ENCODE measurements around the gene TSHR.
A peak's percentile ranks its signal among the peaks of the same experiment; 100 is the strongest.

The TSHR gene

GRCh38 chr14:80933282-80933681 lies 22.1 kb upstream of the TSHR start:
- H3K27ac ChIP-seq (ENCODE audit: low read depth, low read length), result no peak overlapping the region

DNA sequence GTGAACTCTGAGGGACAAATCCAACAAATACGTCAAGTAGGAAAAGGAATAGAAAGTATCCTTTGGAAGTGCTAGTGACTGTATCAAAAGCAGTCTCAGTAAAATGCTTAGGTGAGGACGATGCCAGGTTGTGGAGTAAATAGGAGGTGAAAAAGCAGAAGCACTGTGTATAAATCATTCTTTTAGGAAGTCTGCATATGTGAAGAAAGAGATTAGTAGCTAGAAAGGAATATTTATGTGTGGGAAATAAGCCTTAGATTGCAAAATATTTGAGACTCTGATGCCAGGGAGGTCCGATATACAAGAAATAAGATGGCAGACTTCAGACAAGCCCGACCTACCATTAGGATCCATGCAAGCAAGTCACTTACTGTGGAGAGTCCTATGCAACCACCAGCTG lies 21.7 kb upstream of the TSHR start:
- H4K5ac ChIP-seq (ENCODE audit: low read length), result no peak overlapping the region
- no peak overlapping the region for H3K56ac ChIP-seq (ENCODE audit: low read length)
- H2AK5ac ChIP-seq (ENCODE audit: low read length), result no peak overlapping the region
- H2BK5ac ChIP-seq (ENCODE audit: low read length), result no peak overlapping the region
- no peak for DNase-seq
- H3K4ac ChIP-seq (ENCODE audit: low read depth, low read length), result no peak overlapping the region
- no peak overlapping the region for H3K4me3 ChIP-seq (ENCODE audit: low read length)
- H3K9ac ChIP-seq (ENCODE audit: low read length), result no peak overlapping the region
- no peak overlapping the region for H3K27ac ChIP-seq (ENCODE audit: low read depth, low read length)
- peaks cover 8% of the 10 kb centered on the region for H3K79me1 ChIP-seq (ENCODE audit: low read length)
- no peak overlapping the region for H3K18ac ChIP-seq (ENCODE audit: low read length)
- H3K27me3 ChIP-seq (ENCODE audit: insufficient read depth, low read length, poor library complexity), result no peaks in the 10 kb centered on the region
- WGBS (ENCODE audit: extremely low coverage, insufficient coverage, low lambda C conversion rate), result no CpG with 5 or more reads among the region's 4 CpGs
- H3K4me1 ChIP-seq (ENCODE audit: control insufficient read depth, low read depth, low read length), result no peaks in the 10 kb centered on the region
- no peak overlapping the region for H2BK120ac ChIP-seq (ENCODE audit: low read depth, low read length)
- no peak overlapping the region for H2BK15ac ChIP-seq (replicated peaks; ENCODE audit: low read depth)
- no peaks in the 10 kb centered on the region for H3K79me2 ChIP-seq (ENCODE audit: control insufficient read depth, insufficient read depth, low read length)
- no peak overlapping the region for H3K4me2 ChIP-seq (ENCODE audit: low read length)
- H3K36me3 ChIP-seq (ENCODE audit: control insufficient read depth, insufficient read depth, low read length), result no peaks in the 10 kb centered on the region
- no peak overlapping the region for H4K8ac ChIP-seq (ENCODE audit: low read depth, low read length)
- H3K23ac ChIP-seq (ENCODE audit: low read length), result no peak overlapping the region

More at GRCh38 chr14:80933282-80933681, 22.1 kb upstream of the TSHR start:
- Histone ChIP-seq H3K4me2 (ENCODE audit: low read length) (no peak overlapping the region), H3K4me1 (ENCODE audit: control insufficient read depth, low read depth, low read length) (no peaks in the 10 kb centered on the region), H3K4ac (ENCODE audit: low read depth, low read length) (no peak overlapping the region), H3K23ac (ENCODE audit: low read length) (no peak overlapping the region), H3K9ac (ENCODE audit: low read length) (no peak overlapping the region), H3K36me3 (ENCODE audit: control insufficient read depth, insufficient read depth, low read length) (no peaks in the 10 kb centered on the region), H4K5ac (ENCODE audit: low read length) (no peak overlapping the region), H3K18ac (ENCODE audit: low read length) (no peak overlapping the region), H3K56ac (ENCODE audit: low read length) (no peak overlapping the region), H2BK15ac (replicated peaks; ENCODE audit: low read depth) (no peak overlapping the region), H2BK120ac (ENCODE audit: low read depth, low read length) (no peak overlapping the region), H2AK5ac (ENCODE audit: low read length) (no peak overlapping the region), H4K8ac (ENCODE audit: low read depth, low read length) (no peak overlapping the region), H2BK5ac (ENCODE audit: low read length) (no peak overlapping the region), H3K27me3 (ENCODE audit: insufficient read depth, low read length, poor library complexity) (no peaks in the 10 kb centered on the region), H3K79me1 (ENCODE audit: low read length) (peaks cover 8% of the 10 kb centered on the region), H3K79me2 (ENCODE audit: control insufficient read depth, insufficient read depth, low read length) (no peaks in the 10 kb centered on the region), H3K4me3 (ENCODE audit: low read length) (no peak overlapping the region)
- no peak for DNase-seq

GRCh38 chr14:80940146-80940545 lies 15.3 kb upstream of the TSHR start:
- Histone ChIP-seq H3K23ac (ENCODE audit: low read length) (no peak overlapping the region), H2BK5ac (ENCODE audit: low read length) (no peak overlapping the region), H3K4me2 (ENCODE audit: low read length) (no peak overlapping the region), H3K36me3 (ENCODE audit: control insufficient read depth, insufficient read depth, low read length) (no peaks in the 10 kb centered on the region), H3K79me2 (ENCODE audit: control insufficient read depth, insufficient read depth, low read length) (peaks cover 3% of the 10 kb centered on the region), H3K4me3 (ENCODE audit: low read length) (no peak overlapping the region), H2AK5ac (ENCODE audit: low read length) (no peak overlapping the region), H3K4ac (ENCODE audit: low read depth, low read length) (no peak overlapping the region), H3K27me3 (ENCODE audit: insufficient read depth, low read length, poor library complexity) (no peaks in the 10 kb centered on the region), H4K5ac (ENCODE audit: low read length) (no peak overlapping the region), H3K4me1 (ENCODE audit: control insufficient read depth, low read depth, low read length) (no peaks in the 10 kb centered on the region), H4K8ac (ENCODE audit: low read depth, low read length) (no peak overlapping the region), H3K79me1 (ENCODE audit: low read length) (peaks cover 10% of the 10 kb centered on the region), H2BK15ac (replicated peaks; ENCODE audit: low read depth) (no peak overlapping the region), H3K9ac (ENCODE audit: low read length) (no peak overlapping the region), H3K18ac (ENCODE audit: low read length) (no peak overlapping the region), H3K27ac (ENCODE audit: low read depth, low read length) (no peak overlapping the region), H2BK120ac (ENCODE audit: low read depth, low read length) (no peak overlapping the region), H3K56ac (ENCODE audit: low read length) (no peak overlapping the region)
- no CpG with 5 or more reads among the region's 1 CpG for whole genome bisulfite sequencing (ENCODE audit: extremely low coverage, insufficient coverage, low lambda C conversion rate)
- DNase-seq, result no peak

DNA sequence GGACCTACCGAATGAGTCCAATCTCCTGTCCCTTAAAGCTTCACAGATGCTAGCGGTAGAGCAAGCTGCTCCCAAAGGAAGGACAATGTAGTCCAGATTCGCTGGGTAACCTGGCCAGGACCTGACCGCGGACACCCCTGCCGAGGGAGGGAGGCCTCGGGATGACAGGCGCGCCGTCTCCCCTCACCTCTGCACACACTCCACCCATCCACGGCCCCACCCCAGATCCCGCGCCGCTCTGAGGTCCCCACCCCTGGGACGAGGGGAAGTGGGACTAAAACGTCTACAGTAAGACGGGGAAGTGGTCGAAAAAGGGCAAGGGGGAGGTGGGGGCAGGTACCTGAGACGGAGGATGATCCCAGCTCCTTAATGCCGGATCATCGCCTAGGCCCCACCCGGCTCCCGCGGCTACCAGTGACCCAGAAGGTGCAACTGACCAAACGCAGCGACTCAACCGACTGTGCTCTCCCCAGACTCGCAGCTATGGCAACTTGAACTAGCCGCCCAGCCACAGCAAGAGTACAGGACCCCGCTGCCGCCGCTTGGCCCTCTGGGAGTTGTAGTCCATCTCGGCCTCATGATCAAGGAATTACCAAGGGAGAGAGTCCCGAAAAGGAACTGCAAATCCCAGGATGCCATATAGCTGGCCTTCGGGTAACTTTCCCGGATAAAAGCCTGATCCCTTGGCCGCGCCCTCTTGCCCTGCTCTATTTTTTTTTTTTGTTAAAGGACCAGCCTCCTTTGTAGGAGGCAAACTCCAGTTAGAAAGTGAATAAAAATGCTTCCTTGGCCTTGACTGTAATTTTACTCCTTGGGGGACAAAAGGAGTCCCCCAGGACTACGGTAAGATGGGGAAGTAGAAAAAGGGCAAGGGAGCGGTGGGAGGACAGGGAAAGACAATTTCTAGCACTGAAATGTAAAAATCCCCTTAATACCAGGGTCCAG lies 13.9 kb upstream of the TSHR start, which contains the start of gene CEP128:
Gene CEP128, minus strand, starts transcription at position 498 of the 945 bp plus-strand sequence.
- H3K9ac ChIP-seq (ENCODE audit: low read length), result peak within 1 kb of the TSS; percentile 76
- H2BK15ac ChIP-seq (replicated peaks; ENCODE audit: low read depth), result no peak within 1 kb of the TSS
- WGBS (ENCODE audit: extremely low coverage, insufficient coverage, low lambda C conversion rate), result no CpG with 5 or more reads among the region's 40 CpGs

DNA sequence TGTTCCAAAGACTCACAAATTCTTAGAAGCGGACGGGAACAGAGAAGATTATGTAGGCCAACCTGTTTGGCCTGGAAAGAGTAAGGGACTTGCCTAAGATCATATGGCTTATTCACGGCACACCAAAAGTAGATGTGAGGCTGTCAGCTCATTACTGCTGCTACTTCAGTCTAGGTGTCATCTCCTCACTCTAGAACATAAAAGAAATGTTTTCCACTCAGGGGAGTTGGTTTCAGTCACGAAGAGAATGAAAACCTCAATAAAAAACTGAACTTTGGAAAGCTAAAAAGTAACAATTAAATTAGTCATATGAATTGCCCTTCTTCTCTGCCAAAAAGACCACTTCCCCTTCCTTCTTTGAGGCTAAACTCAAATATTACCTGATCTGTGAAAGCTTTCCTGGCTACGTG lies 13.2 kb upstream of the TSHR start:
- H3K27ac ChIP-seq (ENCODE audit: low read depth, low read length), result no peak overlapping the region
- WGBS (ENCODE audit: extremely low coverage, insufficient coverage, low lambda C conversion rate), result no CpG with 5 or more reads among the region's 5 CpGs

More for the DNA sequence above, 13.9 kb upstream of the TSHR start, which contains the start of gene CEP128:
- Histone ChIP-seq H2AK5ac (ENCODE audit: low read length) (no peak within 1 kb of the TSS), H3K4ac (ENCODE audit: low read depth, low read length) (peak within 1 kb of the TSS; percentile 36), H3K36me3 (ENCODE audit: control insufficient read depth, insufficient read depth, low read length) (no peaks in the 10 kb centered on the region), H3K56ac (ENCODE audit: low read length) (peak within 1 kb of the TSS; percentile 91), H3K79me1 (ENCODE audit: low read length) (peaks cover 7% of the 10 kb centered on the region), H3K18ac (ENCODE audit: low read length) (peak within 1 kb of the TSS; percentile 89), H3K27ac (ENCODE audit: low read depth, low read length) (peak within 1 kb of the TSS; percentile 7), H3K4me3 (ENCODE audit: low read length) (peak within 1 kb of the TSS; percentile 76), H3K27me3 (ENCODE audit: insufficient read depth, low read length, poor library complexity) (no peaks in the 10 kb centered on the region), H2BK120ac (ENCODE audit: low read depth, low read length) (no peak within 1 kb of the TSS), H4K8ac (ENCODE audit: low read depth, low read length) (peak within 1 kb of the TSS; percentile 95), H3K4me1 (ENCODE audit: control insufficient read depth, low read depth, low read length) (no peaks in the 10 kb centered on the region), H3K23ac (ENCODE audit: low read length) (no peak within 1 kb of the TSS), H3K79me2 (ENCODE audit: control insufficient read depth, insufficient read depth, low read length) (peaks cover 3% of the 10 kb centered on the region), H3K4me2 (ENCODE audit: low read length) (peak within 1 kb of the TSS; percentile 73), H2BK5ac (ENCODE audit: low read length) (no peak within 1 kb of the TSS), H4K5ac (ENCODE audit: low read length) (no peak within 1 kb of the TSS)
- DNase-seq, result peak; percentile 99

More for the DNA sequence above, 13.2 kb upstream of the TSHR start:
- H2AK5ac ChIP-seq (ENCODE audit: low read length), result no peak overlapping the region
- H3K79me1 ChIP-seq (ENCODE audit: low read length), result peaks cover 7% of the 10 kb centered on the region
- peak overlapping the region; percentile 84 for H3K56ac ChIP-seq (ENCODE audit: low read length)
- peaks cover 3% of the 10 kb centered on the region for H3K79me2 ChIP-seq (ENCODE audit: control insufficient read depth, insufficient read depth, low read length)
- no peaks in the 10 kb centered on the region for H3K4me1 ChIP-seq (ENCODE audit: control insufficient read depth, low read depth, low read length)
- no peak for DNase-seq
- H3K27me3 ChIP-seq (ENCODE audit: insufficient read depth, low read length, poor library complexity), result no peaks in the 10 kb centered on the region
- no peak overlapping the region for H3K4me3 ChIP-seq (ENCODE audit: low read length)
- H3K4me2 ChIP-seq (ENCODE audit: low read length), result peak overlapping the region; percentile 60
- H2BK5ac ChIP-seq (ENCODE audit: low read length), result no peak overlapping the region
- H3K9ac ChIP-seq (ENCODE audit: low read length), result peak overlapping the region; percentile 71
- no peak overlapping the region for H2BK15ac ChIP-seq (replicated peaks; ENCODE audit: low read depth)
- no peak overlapping the region for H4K5ac ChIP-seq (ENCODE audit: low read length)
- no peak overlapping the region for H3K23ac ChIP-seq (ENCODE audit: low read length)
- H4K8ac ChIP-seq (ENCODE audit: low read depth, low read length), result no peak overlapping the region
- peak overlapping the region; percentile 36 for H3K4ac ChIP-seq (ENCODE audit: low read depth, low read length)
- H2BK120ac ChIP-seq (ENCODE audit: low read depth, low read length), result no peak overlapping the region
- H3K18ac ChIP-seq (ENCODE audit: low read length), result peak overlapping the region; percentile 89
- no peaks in the 10 kb centered on the region for H3K36me3 ChIP-seq (ENCODE audit: control insufficient read depth, insufficient read depth, low read length)

Data from mesendoderm (in vitro differentiated cells).